ENCODE data around the gene PBLD. TPM values are rescaled to one million over a fixed set of nuclear protein-coding genes. Genes with fewer than 3 reads are reported as not detected.

Gene PBLD
- total RNA-seq, 1 experiment from 2014 or later, result 11.7 TPM

GRCh38 chr10:68275600-68276126, 57.1 kb downstream of the PBLD start:
- no TSS peak for BruUV-seq (replicated peaks)
- no peaks in the 10 kb centered on the region for H4K20me1 ChIP-seq (ENCODE audit: insufficient read depth)
- ChIA-PET CTCF (no interaction called here), POLR2A (ENCODE audit: unreplicated experiment) (interaction anchor here (0.5 to 0.6 kb wide), 2 partner anchors 17 to 207 kb away, joined by 6 to 9 read pairs; no protein-coding TSS in a partner anchor)
- no peaks in the 10 kb centered on the region for H3K36me3 ChIP-seq (ENCODE audit: low read depth)
- H3K79me2 ChIP-seq (ENCODE audit: low read depth), result no peaks in the 10 kb centered on the region
- H3K4me3 ChIP-seq, result no peak overlapping the region
- H3K4me1 ChIP-seq (replicated peaks; ENCODE audit: insufficient read depth), result no peaks in the 10 kb centered on the region
- H3K27ac ChIP-seq, result no peak overlapping the region
- no peak overlapping the region for H3K4me2 ChIP-seq
- TF ChIP-seq EZH2 (IDR thresholded peaks at IDR 0.05; ENCODE audit: low read depth) (no peak), CTCF (conservative IDR thresholded peaks at IDR 0.05) (no peak)
- intact Hi-C loops (cut with micrococcal nuclease; ENCODE audit: unreplicated experiment), result no loop called here
- no peaks in the 10 kb centered on the region for H3K9me2 ChIP-seq (ENCODE audit: insufficient read depth)
- no peak overlapping the region for H2AFZ ChIP-seq
- peaks cover 7% of the 10 kb centered on the region; the same call in 1 of the 2 replicates for H3K9me3 ChIP-seq (ENCODE audit: insufficient read depth, low read depth)
- DNase-seq, result no peak
- no peaks in the 10 kb centered on the region for H3K27me3 ChIP-seq (ENCODE audit: insufficient read depth, low read depth)
- no peaks in the 10 kb centered on the region for H3F3A ChIP-seq (ENCODE audit: insufficient read depth, low read depth)

- CTCF ChIA-PET, result no interaction called here
- no peak overlapping the region for H3K4me2 ChIP-seq
- H3K4me3 ChIP-seq, result no peak overlapping the region
- H3K9me2 ChIP-seq (ENCODE audit: insufficient read depth), result no peaks in the 10 kb centered on the region
- H2AFZ ChIP-seq, result no peak overlapping the region
- intact Hi-C loops (cut with micrococcal nuclease; ENCODE audit: unreplicated experiment), result no loop called here
- H3K27ac ChIP-seq, result no peak overlapping the region
- H3K36me3 ChIP-seq (ENCODE audit: low read depth), result no peaks in the 10 kb centered on the region
- no TSS peak for BruUV-seq (replicated peaks)
- H3K27me3 ChIP-seq (ENCODE audit: insufficient read depth, low read depth), result no peaks in the 10 kb centered on the region
- H3F3A ChIP-seq (ENCODE audit: insufficient read depth, low read depth), result no peaks in the 10 kb centered on the region
- no peaks in the 10 kb centered on the region for H4K20me1 ChIP-seq (ENCODE audit: insufficient read depth)
- TF ChIP-seq CTCF (conservative IDR thresholded peaks at IDR 0.05) (no peak), EZH2 (IDR thresholded peaks at IDR 0.05; ENCODE audit: low read depth) (no peak)
- H3K9me3 ChIP-seq (ENCODE audit: insufficient read depth, low read depth), result no peaks in the 10 kb centered on the region; the same call in 1 of the 2 replicates
- no peaks in the 10 kb centered on the region for H3K4me1 ChIP-seq (replicated peaks; ENCODE audit: insufficient read depth)
- no peak for DNase-seq
- H3K79me2 ChIP-seq (ENCODE audit: low read depth), result no peaks in the 10 kb centered on the region
- POLR2A ChIA-PET (ENCODE audit: unreplicated experiment), result no interaction called here
These were observed 59.9 kb downstream of the PBLD start for GRCh38 chr10:68272833-68273232.

- no peaks in the 10 kb centered on the region for H3F3A ChIP-seq (ENCODE audit: insufficient read depth, low read depth)
- H2AFZ ChIP-seq, result no peak overlapping the region
- ChIA-PET CTCF (no interaction called here), POLR2A (ENCODE audit: unreplicated experiment) (interaction anchor here (0.5 kb wide), 1 partner anchor 20 kb away, joined by 4 read pairs; no protein-coding TSS in a partner anchor)
- H3K4me1 ChIP-seq (replicated peaks; ENCODE audit: insufficient read depth), result no peaks in the 10 kb centered on the region
- no peaks in the 10 kb centered on the region for H4K20me1 ChIP-seq (ENCODE audit: insufficient read depth)
- H3K79me2 ChIP-seq (ENCODE audit: low read depth), result no peaks in the 10 kb centered on the region
- H3K9me2 ChIP-seq (ENCODE audit: insufficient read depth), result no peaks in the 10 kb centered on the region
- H3K27ac ChIP-seq, result no peak overlapping the region
- no TSS peak for BruUV-seq (replicated peaks)
- H3K9me3 ChIP-seq (ENCODE audit: insufficient read depth, low read depth), result no peaks in the 10 kb centered on the region
- intact Hi-C loops (cut with micrococcal nuclease; ENCODE audit: unreplicated experiment), result no loop called here
- no peaks in the 10 kb centered on the region for H3K27me3 ChIP-seq (ENCODE audit: insufficient read depth, low read depth)
- no peak overlapping the region for H3K4me2 ChIP-seq
- TF ChIP-seq CTCF (conservative IDR thresholded peaks at IDR 0.05) (no peak), EZH2 (IDR thresholded peaks at IDR 0.05; ENCODE audit: low read depth) (no peak)
- H3K4me3 ChIP-seq, result no peak overlapping the region
- no peaks in the 10 kb centered on the region for H3K36me3 ChIP-seq (ENCODE audit: low read depth)
- DNase-seq, result no peak
These were observed 61.4 kb downstream of the PBLD start for GRCh38 chr10:68271196-68271882.
